Measurements from ENCODE around the gene PRPF40B. TPM values are rescaled to one million over a fixed set of nuclear protein-coding genes. Genes with fewer than 3 reads are reported as not detected.

Gene PRPF40B
- total RNA-seq, 1 experiment from 2014 or later, result 27.5 TPM

DNA sequence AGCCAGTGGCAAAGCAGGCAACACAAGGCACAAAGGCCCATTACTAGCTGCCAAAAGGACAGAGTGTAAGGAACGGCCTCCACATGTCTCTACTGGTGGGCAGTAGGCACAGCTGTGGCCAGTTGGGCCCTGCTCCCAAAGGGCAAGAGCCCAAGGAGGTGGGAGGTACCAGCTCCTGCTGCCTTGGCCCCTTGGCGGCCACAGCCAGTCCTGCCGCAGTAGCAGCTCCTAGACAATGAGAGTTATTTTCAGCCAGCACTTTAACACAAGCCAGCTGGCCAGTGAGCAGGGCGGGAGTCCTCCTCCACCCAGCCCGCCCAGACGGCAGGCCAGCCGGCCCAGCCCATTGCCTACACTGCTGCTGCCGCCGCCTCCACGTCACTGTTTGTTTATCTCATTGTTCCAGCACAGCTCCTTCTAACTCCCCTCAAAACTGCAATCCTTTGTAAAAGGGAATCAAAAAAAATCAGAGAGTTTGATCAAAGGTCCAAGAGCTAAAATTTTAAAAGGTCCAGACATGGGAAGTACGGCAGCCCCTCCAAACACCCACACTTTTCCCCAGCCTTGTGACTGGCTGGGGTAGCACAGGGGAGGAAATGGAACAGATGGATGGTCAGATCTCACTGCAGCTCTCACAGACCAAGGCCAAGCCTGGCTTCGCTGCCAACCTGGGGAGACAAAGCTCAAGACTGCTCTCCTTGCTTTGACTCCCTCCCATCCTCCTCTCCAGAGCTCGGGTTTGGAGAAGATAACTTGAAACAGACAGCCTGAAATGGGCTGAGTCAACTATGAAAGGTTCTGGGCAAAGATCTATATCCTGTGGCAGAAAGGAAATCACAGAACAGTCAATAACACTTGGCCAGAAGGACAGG, 50.3 kb downstream of the PRPF40B start:
- H3K27ac ChIP-seq, result no peak overlapping the region
- H3K9me2 ChIP-seq (ENCODE audit: insufficient read depth), result no peaks in the 10 kb centered on the region
- H3K27me3 ChIP-seq (ENCODE audit: insufficient read depth, low read depth), result no peaks in the 10 kb centered on the region; the same call in 1 of the 2 replicates
- CTCF ChIA-PET, result interaction anchor here (0.6 kb wide), 1 partner anchor 289 kb away, joined by 11 read pairs; no protein-coding TSS in a partner anchor
- H4K20me1 ChIP-seq (ENCODE audit: insufficient read depth), result no peaks in the 10 kb centered on the region
- H3K4me1 ChIP-seq (replicated peaks; ENCODE audit: insufficient read depth), result no peaks in the 10 kb centered on the region
- H3K4me2 ChIP-seq, result no peak overlapping the region
- TF ChIP-seq CTCF (conservative IDR thresholded peaks at IDR 0.05) (no peak), EZH2 (IDR thresholded peaks at IDR 0.05; ENCODE audit: low read depth) (no peak)
- peak in 1 of 2 experiments; percentile 53 for DNase-seq
- H3F3A ChIP-seq (ENCODE audit: insufficient read depth, low read depth), result no peaks in the 10 kb centered on the region
- no peak overlapping the region for H3K4me3 ChIP-seq
- intact Hi-C loops (cut with micrococcal nuclease; ENCODE audit: unreplicated experiment), result no loop called here
- no peaks in the 10 kb centered on the region for H3K36me3 ChIP-seq (ENCODE audit: low read depth)
- no peaks in the 10 kb centered on the region for H3K9me3 ChIP-seq (ENCODE audit: insufficient read depth, low read depth)
- no peak overlapping the region for H2AFZ ChIP-seq
- POLR2A ChIA-PET (ENCODE audit: unreplicated experiment), result interaction anchor here (0.8 kb wide), 1 partner anchor 67 kb away, joined by 4 read pairs; no protein-coding TSS in a partner anchor
- H3K79me2 ChIP-seq (ENCODE audit: low read depth), result no peaks in the 10 kb centered on the region
- no TSS peak for BruUV-seq (replicated peaks)

DNA sequence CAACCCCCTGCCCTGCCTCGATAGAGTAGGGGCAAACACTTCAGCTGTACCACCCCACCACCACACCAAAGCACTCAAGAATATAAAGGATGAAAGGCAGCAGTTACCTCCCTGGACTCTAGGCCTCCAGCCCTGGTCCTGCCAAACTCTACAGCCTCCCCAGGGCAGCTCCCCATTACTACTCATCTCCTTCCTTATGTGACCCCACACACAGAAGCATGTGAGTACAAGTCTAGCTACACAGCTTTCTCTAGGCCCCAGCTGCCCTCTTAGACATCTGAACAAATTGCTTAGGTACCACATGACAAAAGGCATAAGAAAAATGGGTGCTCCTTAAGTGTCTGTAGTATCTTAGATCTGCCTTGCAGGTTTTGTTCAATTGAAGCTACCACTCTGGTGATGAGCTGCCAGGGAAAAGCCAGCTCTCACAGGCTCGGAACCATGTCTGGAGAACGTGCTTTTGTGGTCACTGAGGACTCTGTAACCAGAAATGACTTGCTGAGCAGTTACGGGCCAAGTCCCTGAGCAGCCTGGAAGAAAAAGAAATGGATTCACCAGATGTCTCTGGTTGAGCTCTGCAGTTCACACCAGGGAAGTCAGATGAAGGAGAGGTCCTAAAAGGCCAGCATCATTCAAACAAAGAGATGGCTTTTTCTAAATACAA, 51.1 kb downstream of the PRPF40B start:
- H3F3A ChIP-seq (ENCODE audit: insufficient read depth, low read depth), result no peaks in the 10 kb centered on the region
- ChIA-PET POLR2A (ENCODE audit: unreplicated experiment) (interaction anchor here (0.8 kb wide), 1 partner anchor 67 kb away, joined by 4 read pairs; no protein-coding TSS in a partner anchor), CTCF (no interaction called here)
- H3K79me2 ChIP-seq (ENCODE audit: low read depth), result no peaks in the 10 kb centered on the region
- no peaks in the 10 kb centered on the region for H3K9me2 ChIP-seq (ENCODE audit: insufficient read depth)
- no peak overlapping the region for H2AFZ ChIP-seq
- DNase-seq, result no peak
- TF ChIP-seq CTCF (conservative IDR thresholded peaks at IDR 0.05) (no peak), EZH2 (IDR thresholded peaks at IDR 0.05; ENCODE audit: low read depth) (no peak)
- no peak overlapping the region for H3K4me3 ChIP-seq
- BruUV-seq (replicated peaks), result no TSS peak
- H3K9me3 ChIP-seq (ENCODE audit: insufficient read depth, low read depth), result no peaks in the 10 kb centered on the region
- no peaks in the 10 kb centered on the region; the same call in 1 of the 2 replicates for H3K27me3 ChIP-seq (ENCODE audit: insufficient read depth, low read depth)
- intact Hi-C loops (cut with micrococcal nuclease; ENCODE audit: unreplicated experiment), result no loop called here
- H3K4me2 ChIP-seq, result no peak overlapping the region
- no peak overlapping the region for H3K27ac ChIP-seq
- H4K20me1 ChIP-seq (ENCODE audit: insufficient read depth), result no peaks in the 10 kb centered on the region
- H3K36me3 ChIP-seq (ENCODE audit: low read depth), result no peaks in the 10 kb centered on the region
- no peaks in the 10 kb centered on the region for H3K4me1 ChIP-seq (replicated peaks; ENCODE audit: insufficient read depth)

DNA sequence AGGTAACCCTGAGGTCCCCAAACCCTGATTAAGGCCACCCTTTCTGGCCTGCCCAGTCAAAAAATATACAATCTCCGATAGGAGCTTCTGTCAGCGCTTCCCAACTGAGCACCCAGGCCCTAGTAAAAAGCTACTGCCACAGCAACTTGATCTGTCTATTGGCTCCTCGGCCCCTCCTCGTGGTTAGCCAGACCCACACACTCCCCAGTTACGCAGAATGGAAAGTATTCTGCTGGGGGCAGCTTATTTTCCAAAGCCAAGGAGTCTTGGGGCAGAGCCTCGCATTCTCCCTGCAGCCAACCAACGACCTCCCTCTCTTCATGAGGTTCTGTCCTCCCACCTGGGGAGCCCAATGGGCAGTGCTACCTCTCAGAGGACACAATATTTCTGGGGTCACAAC, 51.8 kb downstream of the PRPF40B start:
- no peaks in the 10 kb centered on the region; the same call in 1 of the 2 replicates for H3K27me3 ChIP-seq (ENCODE audit: insufficient read depth, low read depth)
- no peaks in the 10 kb centered on the region for H3F3A ChIP-seq (ENCODE audit: insufficient read depth, low read depth)
- DNase-seq, result no peak
- H3K4me3 ChIP-seq, result no peak overlapping the region
- CTCF ChIA-PET, result no interaction called here
- no peaks in the 10 kb centered on the region for H3K4me1 ChIP-seq (replicated peaks; ENCODE audit: insufficient read depth)
- no peaks in the 10 kb centered on the region for H3K9me3 ChIP-seq (ENCODE audit: insufficient read depth, low read depth)
- no peaks in the 10 kb centered on the region for H3K9me2 ChIP-seq (ENCODE audit: insufficient read depth)
- intact Hi-C loops (cut with micrococcal nuclease; ENCODE audit: unreplicated experiment), result no loop called here
- H3K4me2 ChIP-seq, result no peak overlapping the region
- no peaks in the 10 kb centered on the region for H3K79me2 ChIP-seq (ENCODE audit: low read depth)
- no peak overlapping the region for H2AFZ ChIP-seq
- BruUV-seq (replicated peaks), result no TSS peak
- POLR2A ChIA-PET (ENCODE audit: unreplicated experiment), result no interaction called here
- no peak for TF ChIP-seq CTCF (conservative IDR thresholded peaks at IDR 0.05)
- no peak for TF ChIP-seq EZH2 (IDR thresholded peaks at IDR 0.05; ENCODE audit: low read depth)
- no peak overlapping the region for H3K27ac ChIP-seq
- no peaks in the 10 kb centered on the region for H4K20me1 ChIP-seq (ENCODE audit: insufficient read depth)
- H3K36me3 ChIP-seq (ENCODE audit: low read depth), result no peaks in the 10 kb centered on the region
